Neuronal stem cell (in vitro differentiated cells): ENCODE measurements around the gene SPEF2.

Experiments
- DNase-seq: peaks from one replicate; pipeline ENCODE4 v3.0.0-alpha.2; 2013; ENCODE audit warnings: low spot score
- H2AFZ ChIP-seq: one replicate; pipeline ENCODE4 v1.6.1; 2013; ENCODE audit warnings: mild to moderate bottlenecking, low read length, inconsistent platforms
- H2AK5ac ChIP-seq: 2 replicates; pipeline ENCODE4 v1.6.1; 2013; ENCODE audit warnings: low read depth, mild to moderate bottlenecking, inconsistent platforms, low read length, moderate library complexity, mixed read lengths
- H2BK120ac ChIP-seq: 2 replicates; pipeline ENCODE4 v1.6.1; 2013; ENCODE audit warnings: low read depth, mild to moderate bottlenecking, inconsistent platforms, low read length, moderate library complexity, mixed read lengths
- H2BK12ac ChIP-seq: one replicate; pipeline ENCODE4 v1.6.1; 2013; ENCODE audit warnings: low read length, inconsistent platforms
- H2BK15ac ChIP-seq: 2 replicates; pipeline ENCODE4 v1.6.1; 2013; ENCODE audit warnings: mild to moderate bottlenecking, low read length, inconsistent platforms, mixed read lengths
- H2BK5ac ChIP-seq: one replicate; pipeline ENCODE4 v1.6.1; 2013; ENCODE audit warnings: inconsistent platforms, mild to moderate bottlenecking, low read length, moderate library complexity
- H3K14ac ChIP-seq: one replicate; pipeline ENCODE4 v1.6.1; 2013; ENCODE audit warnings: low read length, inconsistent platforms
- H3K18ac ChIP-seq: 2 replicates; pipeline ENCODE4 v1.6.1; 2013; ENCODE audit warnings: low read length, inconsistent platforms
- H3K23ac ChIP-seq: 2 replicates; pipeline ENCODE4 v1.6.1; 2013; ENCODE audit warnings: low read depth, mild to moderate bottlenecking, mixed read lengths, low read length, inconsistent platforms; ENCODE audit not compliant: poor library complexity
- H3K27ac ChIP-seq: replicated peaks from 3 replicates; pipeline ENCODE4 v1.5.1; 2013; ENCODE audit warnings: low read length, inconsistent platforms
- H3K27me3 ChIP-seq, 3 experiments: 2 replicates each; pipeline ENCODE4 v1.6.1; 2013; ENCODE audit warnings: low read length in 3 of 3, mild to moderate bottlenecking in 2 of 3, inconsistent platforms in 1 of 3, low read depth in 1 of 3, mixed read lengths in 1 of 3, moderate library complexity in 1 of 3; ENCODE audit not compliant: control insufficient read depth in 3 of 3, insufficient read depth in 3 of 3
- H3K36me3 ChIP-seq, 2 donors: replicated peaks in 1 of 2; 2 replicates each; pipeline ENCODE4 v1.6.1; 2013; ENCODE audit warnings: low read length in 2 of 2; ENCODE audit not compliant: control insufficient read depth in 2 of 2, insufficient read depth in 2 of 2
- H3K4ac ChIP-seq: 2 replicates; pipeline ENCODE4 v1.6.1; 2013; ENCODE audit warnings: inconsistent platforms, mild to moderate bottlenecking, low read length, moderate library complexity
- H3K4me1 ChIP-seq, 2 donors: 1 replicate in 1 of 2; 2 replicates in 1 of 2; pipeline ENCODE4 v1.6.1; 2013; ENCODE audit warnings: low read length in 2 of 2, low read depth in 1 of 2; ENCODE audit not compliant: control insufficient read depth in 2 of 2, insufficient read depth in 1 of 2
- H3K4me2 ChIP-seq: one replicate; pipeline ENCODE4 v1.6.1; 2013; ENCODE audit warnings: mild to moderate bottlenecking, low read length, inconsistent platforms; ENCODE audit not compliant: insufficient read depth, poor library complexity, severe bottlenecking
- H3K4me3 ChIP-seq, 2 donors: 2 replicates each; pipeline ENCODE4 v1.5.1; 2013; ENCODE audit warnings: low read length in 2 of 2, mild to moderate bottlenecking in 2 of 2, inconsistent platforms in 1 of 2, moderate library complexity in 1 of 2
- H3K79me1 ChIP-seq: one replicate; pipeline ENCODE4 v1.6.1; 2013; ENCODE audit warnings: low read depth, mild to moderate bottlenecking, inconsistent platforms, low read length, moderate library complexity
- H3K9ac ChIP-seq: one replicate; pipeline ENCODE4 v1.6.1; 2013; ENCODE audit warnings: mild to moderate bottlenecking, low read depth, low read length, inconsistent platforms; ENCODE audit not compliant: poor library complexity
- H3K9me3 ChIP-seq, 2 donors: replicated peaks in 1 of 2; 2 replicates each; pipeline versions ENCODE3 to v1.6.1; 2013; ENCODE audit warnings: low read length in 2 of 2, mild to moderate bottlenecking in 2 of 2, inconsistent platforms in 1 of 2, low read depth in 1 of 2, mixed read lengths in 1 of 2, moderate library complexity in 1 of 2; ENCODE audit not compliant: control insufficient read depth in 2 of 2, insufficient read depth in 1 of 2
- H4K8ac ChIP-seq: one replicate; pipeline ENCODE4 v1.6.1; 2013; ENCODE audit warnings: low read depth, mild to moderate bottlenecking, inconsistent platforms, low read length, moderate library complexity
- H4K91ac ChIP-seq: one replicate; pipeline ENCODE4 v1.6.1; 2013; ENCODE audit warnings: low read length, low read depth, mild to moderate bottlenecking, inconsistent platforms; ENCODE audit not compliant: poor library complexity
- WGBS, 2 donors: extraction: QIAGEN DNeasy Blood & Tissue Kit; methylation state at CpG; one replicate each; pipeline ENCODE4 v1.1.7; 2013; ENCODE audit warnings: missing lambda C conversion rate in 2 of 2, mixed read lengths in 1 of 2; ENCODE audit not compliant: insufficient read length in 2 of 2, insufficient replicate concordance in 1 of 2; ENCODE audit errors: extremely low coverage in 2 of 2; 5-methylcytosine and 5-hydroxymethylcytosine counted together

Gene SPEF2

DNA sequence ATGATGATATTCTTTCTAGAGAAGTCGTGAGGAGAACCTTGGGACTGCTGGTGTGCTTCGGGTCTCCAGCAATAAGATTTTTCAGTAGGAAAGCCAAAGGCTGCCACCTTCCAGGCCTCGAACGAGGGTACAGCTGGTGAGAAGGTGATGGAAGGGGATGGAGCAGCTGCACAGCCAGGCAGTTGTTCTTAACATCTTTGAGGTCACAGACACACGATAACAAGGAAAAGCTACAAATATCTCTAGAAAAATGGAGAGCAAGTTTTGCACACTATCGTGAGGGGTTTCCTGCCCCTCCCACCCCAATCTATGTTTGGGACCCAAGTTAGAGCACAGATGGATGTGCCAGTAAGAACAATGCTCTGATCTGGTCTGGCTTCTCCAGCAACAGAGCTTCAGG, 232.2 kb downstream of the SPEF2 start:
- H3K79me1 ChIP-seq = peaks cover 2% of the 10 kb centered on the region
- no peak overlapping the region for H3K27ac ChIP-seq
- no peak overlapping the region for H3K9ac ChIP-seq
- H3K18ac ChIP-seq = no peak overlapping the region
- no peak overlapping the region for H3K4ac ChIP-seq
- no peak overlapping the region for H2AFZ ChIP-seq
- H3K14ac ChIP-seq = no peak overlapping the region
- H3K23ac ChIP-seq = no peak overlapping the region
- no peak overlapping the region for H4K8ac ChIP-seq
- no peaks in the 10 kb centered on the region for H3K36me3 ChIP-seq
- WGBS, 2 donors = no CpG with 5 or more reads among the region's 6 CpGs
- peaks cover 0 to 10% (median 0%) of the 10 kb centered on the region in 3 experiments for H3K27me3 ChIP-seq
- no peak overlapping the region for H2AK5ac ChIP-seq
- H4K91ac ChIP-seq = no peak overlapping the region
- no peak overlapping the region for H2BK120ac ChIP-seq
- no peak overlapping the region for H2BK12ac ChIP-seq
- no peak overlapping the region for H3K4me2 ChIP-seq
- H2BK15ac ChIP-seq = no peak overlapping the region
- H2BK5ac ChIP-seq = no peak overlapping the region
- no peaks in the 10 kb centered on the region for H3K4me1 ChIP-seq
- H3K9me3 ChIP-seq = peaks cover 2 to 3% of the 10 kb centered on the region in 2 donors
- no peak overlapping the region for H3K4me3 ChIP-seq
- DNase-seq = no peak

DNA sequence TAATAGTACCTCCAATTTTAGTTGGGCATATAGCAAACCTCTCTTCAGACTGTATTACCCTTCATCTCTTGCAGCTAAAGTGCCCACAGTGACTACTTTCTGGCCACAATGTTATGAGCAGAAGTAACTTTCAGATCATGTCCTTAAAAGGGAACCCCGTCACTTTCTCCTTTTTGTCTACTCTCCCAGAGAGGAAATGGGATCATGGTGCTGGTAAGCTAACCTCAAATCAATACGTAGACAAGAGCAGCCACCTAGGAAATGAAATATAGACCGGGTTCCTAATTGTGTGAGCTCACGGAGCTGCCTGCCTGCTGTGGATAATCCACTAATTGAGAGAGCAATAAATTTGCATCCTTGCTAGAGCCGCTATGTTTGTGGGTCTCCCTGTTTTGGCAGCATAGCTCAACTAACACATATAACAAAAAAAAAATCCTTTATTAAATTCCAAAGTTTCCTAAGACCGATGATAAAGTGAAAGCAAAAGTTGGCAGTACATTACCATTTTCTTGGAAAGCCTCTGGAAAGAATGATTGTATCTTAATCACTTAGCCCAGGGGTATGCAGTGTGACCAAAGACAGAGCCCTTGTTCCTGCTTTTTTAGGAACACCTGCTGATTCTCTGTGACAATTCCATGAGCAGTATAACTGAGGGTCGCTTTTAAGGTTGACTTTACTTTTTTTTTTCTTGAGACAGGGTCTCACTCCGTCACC, 233.5 kb downstream of the SPEF2 start:
- Histone ChIP-seq H3K14ac (no peak overlapping the region), H3K9me3 (no peaks in the 10 kb centered on the region), H3K4me1 (no peaks in the 10 kb centered on the region), H3K27me3 (peaks cover 0 to 10% (median 0%) of the 10 kb centered on the region in 3 experiments), H3K23ac (no peak overlapping the region), H2AK5ac (no peak overlapping the region), H3K18ac (no peak overlapping the region), H3K4me3 (no peak overlapping the region), H2BK12ac (no peak overlapping the region), H4K8ac (no peak overlapping the region), H3K36me3 (no peaks in the 10 kb centered on the region), H3K9ac (peak overlapping the region; percentile 14), H3K4me2 (no peak overlapping the region), H3K79me1 (no peaks in the 10 kb centered on the region), H2AFZ (no peak overlapping the region), H2BK120ac (no peak overlapping the region), H2BK15ac (no peak overlapping the region), H3K4ac (no peak overlapping the region), H3K27ac (no peak overlapping the region), H4K91ac (no peak overlapping the region), H2BK5ac (no peak overlapping the region)
- WGBS, 2 donors = no CpG with 5 or more reads among the region's 8 CpGs
- no peak for DNase-seq

DNA sequence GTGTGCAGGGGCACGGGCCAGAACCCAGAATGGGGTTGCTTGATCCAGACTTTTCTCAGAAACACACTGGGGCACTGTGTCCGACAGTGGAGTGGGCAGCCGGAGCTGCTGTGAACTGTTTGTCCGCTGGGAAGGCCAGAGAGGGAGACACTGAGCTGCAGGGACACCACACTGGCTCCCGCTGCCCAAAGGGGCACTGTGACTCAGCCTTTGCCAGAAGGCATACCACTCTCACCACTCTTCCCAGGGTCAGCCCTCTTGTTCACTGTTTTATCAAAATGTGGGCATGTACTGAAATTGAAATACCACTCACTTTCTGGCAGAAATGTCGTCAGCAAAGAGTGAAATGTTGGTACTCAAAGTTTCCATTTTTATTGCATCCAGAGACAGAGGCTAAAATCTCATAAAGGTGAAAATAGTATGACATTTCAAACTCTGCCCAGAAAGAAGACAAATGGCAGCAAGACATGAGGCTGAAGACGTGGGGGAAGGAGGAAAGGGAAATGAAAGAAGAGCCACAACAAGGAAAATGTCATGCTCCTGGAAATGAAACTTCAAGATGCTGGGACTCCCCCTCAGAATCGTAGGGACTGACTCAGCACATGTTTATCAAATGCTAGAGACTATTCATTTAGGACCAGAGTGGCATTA, 234.5 kb downstream of the SPEF2 start:
- no peak overlapping the region for H4K8ac ChIP-seq
- H4K91ac ChIP-seq = no peak overlapping the region
- H3K79me1 ChIP-seq = no peaks in the 10 kb centered on the region
- WGBS, 2 donors = no CpG with 5 or more reads among the region's 8 CpGs
- no peak overlapping the region for H3K9ac ChIP-seq
- no peak overlapping the region for H2BK12ac ChIP-seq
- peaks cover 0 to 18% (median 0%) of the 10 kb centered on the region in 3 experiments for H3K27me3 ChIP-seq
- no peak overlapping the region for H3K23ac ChIP-seq
- H3K4ac ChIP-seq = no peak overlapping the region
- no peak for DNase-seq
- H3K27ac ChIP-seq = no peak overlapping the region
- no peak overlapping the region for H3K4me2 ChIP-seq
- no peak overlapping the region for H2AK5ac ChIP-seq
- H3K4me3 ChIP-seq = no peak overlapping the region
- no peak overlapping the region for H2BK5ac ChIP-seq
- no peaks in the 10 kb centered on the region for H3K4me1 ChIP-seq
- no peaks in the 10 kb centered on the region for H3K36me3 ChIP-seq
- no peak overlapping the region for H3K14ac ChIP-seq
- no peak overlapping the region for H2BK15ac ChIP-seq
- H3K18ac ChIP-seq = no peak overlapping the region
- no peak overlapping the region for H2AFZ ChIP-seq
- no peaks in the 10 kb centered on the region for H3K9me3 ChIP-seq
- H2BK120ac ChIP-seq = no peak overlapping the region

DNA sequence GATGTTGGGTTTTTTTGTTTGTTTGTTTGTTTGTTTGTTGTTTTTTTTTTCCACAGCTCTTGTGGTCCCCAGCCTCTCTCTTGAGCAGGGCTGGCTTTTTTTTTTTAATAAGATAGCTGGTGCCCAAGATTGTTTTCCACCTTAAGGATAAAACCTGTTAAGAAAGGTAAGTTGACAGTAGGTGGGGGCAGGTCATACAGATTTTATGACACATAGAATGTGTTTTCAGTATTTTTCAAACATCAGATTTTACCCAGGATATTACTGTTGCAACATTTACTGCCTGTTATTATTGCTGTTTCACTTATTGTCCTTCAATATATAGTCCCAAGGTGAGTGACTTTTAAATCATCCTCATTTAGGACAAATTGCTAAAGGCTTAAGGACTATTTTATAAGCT, 235.1 kb downstream of the SPEF2 start:
- Histone ChIP-seq H3K4me1 (no peaks in the 10 kb centered on the region), H3K36me3 (no peaks in the 10 kb centered on the region), H2BK5ac (no peak overlapping the region), H4K91ac (no peak overlapping the region), H2BK120ac (no peak overlapping the region), H3K14ac (no peak overlapping the region), H2BK12ac (no peak overlapping the region), H3K4me2 (no peak overlapping the region), H3K4me3 (no peak overlapping the region), H3K27me3 (peaks cover 0 to 18% (median 0%) of the 10 kb centered on the region in 3 experiments), H3K27ac (no peak overlapping the region), H2AFZ (no peak overlapping the region), H3K4ac (no peak overlapping the region), H3K23ac (no peak overlapping the region), H3K9me3 (no peaks in the 10 kb centered on the region), H2BK15ac (no peak overlapping the region), H4K8ac (no peak overlapping the region), H2AK5ac (no peak overlapping the region), H3K9ac (no peak overlapping the region), H3K18ac (no peak overlapping the region), H3K79me1 (no peaks in the 10 kb centered on the region)
- no peak for DNase-seq
